ENCODE measurements around the gene TLE4.

- TF ChIP-seq ZNF740 (CRISPR knock-in tag; IDR thresholded peaks at IDR 0.05), result no peak
- TF ChIP-seq EHMT2 (IDR thresholded peaks at IDR 0.05; ENCODE audit: borderline replicate concordance, low read depth, low read length), result no peak
These were observed 72.8 kb downstream of the TLE4 start for GRCh38 chr9:79644601-79645000.

Data from HepG2 (cell line).